Kidney tubule cell (primary cell): Measurements from ENCODE around the gene LPP.

Experiments used
- DNase-seq: peaks from one replicate; pipeline ENCODE4 v3.0.0-alpha.2; 2018; ENCODE audit warnings: low spot score

The LPP gene

DNA sequence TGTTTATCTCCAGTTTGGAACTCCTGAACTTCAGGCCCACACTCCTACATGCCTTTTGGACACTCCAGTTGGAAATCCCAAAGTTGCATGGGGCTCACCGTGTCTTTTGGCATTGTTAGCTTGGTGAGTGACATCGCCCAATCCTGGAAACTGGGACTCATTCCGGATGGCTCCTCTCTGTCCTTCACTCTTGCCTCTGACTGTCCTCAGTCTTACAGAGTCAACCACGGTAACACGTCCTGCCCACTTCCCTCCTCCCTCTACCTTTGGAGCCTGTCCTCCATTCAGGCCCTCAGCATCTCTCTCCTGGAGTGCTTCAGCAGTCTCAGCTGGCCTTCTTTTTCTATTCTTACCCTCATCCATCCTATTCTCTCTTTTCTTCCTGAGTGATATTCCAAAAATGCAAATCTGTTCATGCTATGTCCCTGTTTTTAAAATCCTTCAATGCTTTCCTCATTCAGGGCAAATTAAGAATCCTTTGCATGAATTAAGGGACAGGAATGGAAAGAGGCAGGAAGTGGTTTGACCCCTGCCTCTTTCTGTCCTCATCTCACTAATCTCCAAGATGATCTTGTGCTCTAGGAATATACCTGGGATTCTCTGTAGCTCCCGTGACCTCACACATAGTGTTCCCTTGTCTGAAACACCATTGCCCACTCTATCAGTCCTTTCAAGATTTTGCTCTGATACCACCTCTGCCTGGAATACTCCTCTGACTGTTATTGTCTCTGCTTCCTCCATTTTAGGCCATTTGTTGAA lies 42.5 kb downstream of the LPP start:
- DNase-seq = peak; percentile 72

DNA sequence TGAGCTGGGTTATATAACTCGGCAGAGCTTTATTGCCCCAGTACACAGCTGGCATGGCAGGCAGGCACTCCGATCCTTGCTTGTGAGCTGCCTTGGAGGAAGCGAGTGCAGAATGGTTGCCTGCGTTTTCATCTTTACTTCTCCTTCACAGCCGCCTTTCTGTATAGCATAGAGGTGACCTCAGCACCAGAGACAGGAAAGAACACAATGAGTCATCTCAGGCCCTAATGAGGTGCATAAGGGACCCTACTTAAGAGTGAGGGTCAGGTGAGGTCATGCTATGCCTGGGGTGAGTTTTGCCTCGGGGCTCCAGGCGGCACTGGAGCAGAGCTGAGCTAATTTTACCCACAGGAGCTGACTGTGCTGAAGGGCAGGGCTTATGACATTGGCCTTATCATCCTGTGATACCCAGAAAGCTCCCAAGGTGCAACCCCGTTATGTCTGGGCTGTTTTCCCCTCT lies 43.5 kb downstream of the LPP start:
- peak; percentile 87 for DNase-seq

DNA sequence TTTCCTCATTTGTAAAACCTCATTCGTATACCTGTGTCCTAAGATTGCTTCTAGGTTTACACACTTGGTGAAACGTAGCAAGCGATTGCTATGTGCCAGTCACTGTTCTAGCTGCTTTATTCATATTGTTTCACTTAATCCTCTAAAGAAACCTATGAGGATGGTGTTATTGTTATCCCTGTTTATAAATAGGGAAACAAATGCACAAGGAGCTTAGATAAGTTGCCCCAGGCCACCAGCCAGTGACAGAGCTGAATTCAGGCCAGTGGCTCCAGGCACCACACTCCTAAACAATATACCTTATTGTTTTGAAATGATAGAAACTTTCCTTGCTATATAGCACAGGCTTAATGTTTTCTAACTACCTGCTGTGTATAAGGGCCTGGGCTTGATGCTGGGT lies 44.0 kb downstream of the LPP start:
- DNase-seq = no peak

GRCh38 chr3:188198760-188199327 lies 44.9 kb downstream of the LPP start:
- DNase-seq = no peak

- no peak for DNase-seq
These were observed 45.4 kb downstream of the LPP start for GRCh38 chr3:188199386-188199785.

DNA sequence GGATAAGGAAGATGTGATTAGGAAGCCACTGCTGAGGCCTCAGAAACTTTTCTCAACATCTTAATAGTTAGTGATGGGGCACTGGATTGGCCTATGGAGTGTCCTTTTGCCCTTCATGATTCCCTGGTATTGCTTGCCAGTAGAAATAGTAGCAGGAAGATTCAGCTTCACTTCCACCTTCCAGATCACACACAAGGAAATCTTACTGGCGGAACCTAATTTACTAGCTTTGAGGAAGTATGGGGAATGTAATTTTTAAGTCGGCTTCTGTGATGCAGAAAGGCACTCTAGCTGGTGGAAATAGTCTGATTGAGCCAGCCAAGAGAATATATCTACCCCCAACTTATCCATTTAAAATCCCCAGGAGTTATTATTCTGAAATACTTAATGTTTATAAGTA lies 46.5 kb downstream of the LPP start:
- DNase-seq = no peak

DNA sequence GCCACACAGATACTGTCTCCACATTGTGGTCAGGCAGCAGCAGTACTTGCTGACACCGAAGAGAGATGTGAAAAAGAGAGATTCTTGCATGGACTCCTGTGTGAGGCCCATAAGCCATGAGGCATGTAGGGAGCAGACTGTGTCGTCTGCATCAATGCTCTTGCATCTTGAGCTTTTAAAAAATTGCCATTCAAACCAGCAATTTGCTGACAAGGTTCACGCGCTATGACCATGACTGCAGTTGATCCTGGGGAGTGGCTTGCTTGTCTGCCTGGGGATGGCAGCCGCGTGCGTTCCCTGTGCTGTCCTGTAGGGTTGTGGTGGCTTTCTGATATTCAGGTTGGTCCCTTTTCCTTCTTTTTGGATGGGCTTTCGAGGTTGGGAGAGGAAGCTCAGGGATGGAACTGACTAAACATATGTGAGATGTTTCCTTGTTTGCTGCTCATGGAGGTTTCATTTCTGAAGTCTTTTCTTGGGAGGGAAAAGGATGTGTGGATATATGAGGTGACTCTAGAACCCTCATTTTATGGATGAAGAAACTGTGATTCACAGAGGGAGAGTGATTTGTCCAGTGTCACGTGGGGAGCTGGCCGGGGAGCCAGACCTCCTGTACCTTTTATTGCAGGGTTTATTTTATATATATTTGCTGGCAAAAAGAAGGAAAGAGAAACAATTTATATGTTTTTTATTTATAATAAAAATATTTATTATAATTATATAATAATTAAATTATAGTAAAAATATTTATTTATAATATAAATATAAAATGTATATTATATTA lies 48.6 kb downstream of the LPP start:
- DNase-seq = no peak

DNA sequence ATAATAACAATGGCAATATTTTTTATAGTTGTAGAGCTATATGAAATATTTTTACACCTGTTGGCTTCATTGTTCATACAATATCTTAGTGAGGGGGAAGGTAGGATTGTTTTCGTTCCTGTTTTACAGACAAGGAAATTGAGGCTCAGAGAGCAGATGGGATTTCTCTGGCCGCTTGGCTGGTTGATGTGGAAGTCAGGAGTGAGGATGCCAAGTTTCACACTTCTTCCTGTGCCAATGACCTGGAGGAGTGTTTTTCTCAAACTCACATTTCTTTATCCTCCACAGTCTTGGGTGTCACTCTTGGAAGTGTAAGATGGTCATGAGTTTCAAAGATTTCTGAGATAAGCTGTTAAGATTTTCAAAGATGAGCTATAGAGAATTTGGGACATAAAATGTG lies 50.6 kb downstream of the LPP start:
- no peak for DNase-seq

- DNase-seq = no peak
These were observed 52.0 kb downstream of the LPP start for GRCh38 chr3:188205992-188206416.

- DNase-seq = no peak
These were observed 52.8 kb downstream of the LPP start for GRCh38 chr3:188206787-188207186.

GRCh38 chr3:188207941-188208515 lies 54.1 kb downstream of the LPP start:
- DNase-seq = no peak

- peak; percentile 44 for DNase-seq
These were observed 54.6 kb downstream of the LPP start for GRCh38 chr3:188208516-188208981.

DNA sequence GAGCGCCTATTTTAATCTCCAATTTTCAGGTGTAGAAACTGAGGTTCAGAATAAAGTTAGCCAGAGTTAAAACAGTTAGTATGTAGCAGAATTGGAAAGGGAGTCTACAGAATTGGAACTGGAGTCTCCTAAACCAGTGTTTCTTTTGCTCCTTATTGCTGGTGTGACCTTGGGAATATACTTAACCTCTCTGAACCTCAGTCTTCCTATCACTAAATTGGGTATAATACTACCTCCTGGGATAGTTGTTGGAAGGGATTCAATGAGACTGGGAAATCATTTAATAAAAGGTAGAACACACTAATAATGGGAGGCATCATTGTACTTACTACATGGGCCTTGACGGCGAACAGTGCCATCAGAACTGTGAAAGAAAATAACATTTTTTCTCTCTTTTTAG lies 55.1 kb downstream of the LPP start:
- DNase-seq = no peak

- no peak for DNase-seq
These were observed 55.8 kb downstream of the LPP start for GRCh38 chr3:188209740-188210139.

GRCh38 chr3:188211476-188211875 lies 57.5 kb downstream of the LPP start:
- DNase-seq = peak; percentile 81

DNA sequence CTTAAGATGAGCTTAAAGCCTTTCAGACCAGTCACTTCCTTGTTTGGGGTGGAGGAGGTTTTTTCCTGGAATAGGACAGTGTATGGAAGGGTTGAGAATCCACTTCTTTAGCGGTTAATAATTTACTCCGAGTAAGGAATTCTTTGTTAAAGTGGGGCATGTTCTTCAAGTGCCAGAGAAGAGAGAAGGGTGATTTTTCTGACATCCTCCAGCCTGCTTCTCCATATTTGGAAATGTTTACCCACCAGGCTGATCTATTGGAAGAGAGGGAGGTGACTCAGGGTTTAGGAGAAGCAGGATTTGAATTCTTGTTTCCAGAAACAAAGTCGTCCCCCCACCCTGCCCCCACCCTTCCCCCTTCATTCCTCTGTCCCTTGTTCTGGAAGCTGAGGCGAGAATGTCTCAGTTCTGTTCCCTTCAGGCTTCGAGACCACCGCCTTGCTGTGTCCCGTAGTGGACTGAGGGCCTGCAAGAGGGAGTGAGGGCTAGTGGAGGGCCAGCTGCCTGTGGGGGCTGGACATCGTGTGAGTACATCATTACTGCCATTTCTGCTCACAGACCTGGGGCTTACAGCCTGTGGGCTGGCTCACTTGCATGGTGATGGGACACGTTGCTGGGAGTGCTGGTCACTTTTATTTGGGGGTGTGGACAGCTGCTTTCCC lies 58.5 kb downstream of the LPP start:
- peak; percentile 99 for DNase-seq

- DNase-seq = no peak
These were observed 60.5 kb downstream of the LPP start for GRCh38 chr3:188214442-188214841.

DNA sequence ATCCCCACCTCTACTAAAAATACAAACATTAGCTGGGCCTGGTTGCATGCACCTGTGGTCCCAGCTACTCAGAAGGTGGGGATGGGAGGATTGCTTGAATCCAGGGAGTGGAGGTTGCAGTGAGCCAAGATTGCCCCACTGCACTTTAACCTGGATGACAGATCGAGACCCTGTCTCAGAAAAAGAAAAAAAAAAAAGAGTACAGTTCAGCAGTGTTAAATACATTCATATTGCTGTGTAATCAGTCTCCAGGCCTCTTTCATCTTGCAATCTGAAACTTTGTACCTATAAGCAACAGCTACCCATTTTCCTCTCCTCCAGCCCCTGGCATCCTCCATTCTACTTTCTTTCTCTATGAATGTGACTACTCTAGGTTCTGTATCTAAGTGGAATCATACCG lies 61.2 kb downstream of the LPP start:
- no peak for DNase-seq

- no peak for DNase-seq
These were observed 63.1 kb downstream of the LPP start for GRCh38 chr3:188217011-188217463.

DNA sequence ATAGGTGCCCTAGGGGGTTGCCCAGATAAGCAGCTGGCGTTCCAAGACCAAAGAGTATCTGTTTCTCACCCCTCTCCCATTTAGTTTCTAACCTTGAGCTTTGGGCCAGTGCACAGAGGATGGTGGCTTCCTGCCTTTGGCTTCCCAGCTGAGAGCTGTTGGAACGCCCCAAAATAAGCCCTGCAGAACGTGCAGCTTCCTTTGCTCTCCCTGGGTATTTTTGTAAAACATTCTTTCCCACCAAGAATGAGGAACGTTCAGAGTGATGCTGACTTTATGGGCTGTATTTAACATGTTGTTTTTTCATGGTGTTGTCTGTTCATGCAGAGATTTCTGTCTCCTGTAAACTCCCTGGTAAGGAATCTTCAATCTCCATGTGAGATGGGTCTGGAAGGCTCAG lies 63.8 kb downstream of the LPP start:
- DNase-seq = no peak

DNA sequence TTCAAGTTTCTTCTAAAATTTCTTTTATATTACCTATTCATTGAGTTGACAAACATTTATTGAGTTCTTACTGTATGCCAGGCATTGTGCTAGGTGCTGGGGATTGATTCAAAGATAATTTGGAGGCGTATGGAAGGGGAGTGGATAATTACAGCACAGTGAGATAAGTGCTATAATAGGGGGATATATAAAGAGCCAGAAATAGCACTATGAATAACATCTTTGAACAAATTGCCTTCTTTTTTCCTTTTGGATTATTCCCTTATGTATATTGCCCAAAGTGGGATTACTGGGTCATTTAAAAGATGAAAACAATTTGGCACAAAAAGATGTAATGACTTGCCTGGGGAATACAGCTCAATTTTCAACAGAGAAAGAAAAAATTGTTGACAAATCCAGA lies 64.6 kb downstream of the LPP start:
- no peak for DNase-seq

GRCh38 chr3:188219147-188219546 lies 65.2 kb downstream of the LPP start:
- peak; percentile 73 for DNase-seq
